GM12878 (cell line): Measurements from ENCODE around the gene CNPY1. TPM values are rescaled to one million over a fixed set of nuclear protein-coding genes. Genes with fewer than 3 reads are reported as not detected.

Experiments
- ATAC-seq: fragments of 200-7000 bp; cut with Tn5 transposase; 3 replicates; pipeline ENCODE4 v1.9.1; 2020; ENCODE audit warnings: mild to moderate bottlenecking, moderate library complexity
- BruUV-seq: library from RNA; stranded (reverse); fragments of 400-500 nt; replicated peaks from 2 replicates; lab custom pipeline; 2021; lab: Mats Ljungman, UMichigan
- CTCF ChIA-PET: fragments of 300-600 bp; sonication (Branson Sonifier 250); formaldehyde crosslinking; extraction: SDS; loops from one replicate; lab custom pipeline; 2021; ENCODE audit warnings: inconsistent platforms; lab: Yijun Ruan, JAX
- POLR2A ChIA-PET: fragments of 350-600 bp; formaldehyde crosslinking; extraction: SDS; loops from one replicate; lab custom pipeline; 2021; ENCODE audit warnings: inconsistent platforms; lab: Charles Lee
- RAD21 ChIA-PET: fragments of 300-600 bp; sonication (Branson Sonifier 250); formaldehyde crosslinking; loops from one replicate; lab custom pipeline; 2023; ENCODE audit warnings: antibody characterized with exemption; ENCODE audit not compliant: unreplicated experiment; lab: Charles Lee
- SMC1A ChIA-PET: fragments of 300-600 bp; sonication (Branson Sonifier 250); formaldehyde crosslinking; loops from one replicate; lab custom pipeline; 2023; ENCODE audit not compliant: unreplicated experiment, uncharacterized antibody; lab: Charles Lee
- DNase-seq: peaks from one replicate; pipeline ENCODE4 v3.0.0-alpha.2; 2011; ENCODE audit warnings: low read depth, low spot score
- FAIRE-seq: peaks from 3 replicates; lab custom pipeline; 2011; peaks lifted over from hg19 to GRCh38; lab: Jason Lieb, UNC
- H2AFZ ChIP-seq: 2 replicates; pipeline ENCODE4 v1.6.0; 2011; ENCODE audit warnings: low read depth, low read length, control low read depth; ENCODE audit not compliant: control insufficient read depth
- H3K27ac ChIP-seq: 2 replicates; pipeline ENCODE4 v1.5.1; 2011; ENCODE audit warnings: control low read depth; ENCODE audit not compliant: control insufficient read depth, insufficient read depth
- H3K27me3 ChIP-seq, 2 experiments: replicated peaks in 1 of 2; 2 replicates each; pipeline versions ENCODE4 v1.6.0 to v1.6.1; 2011; ENCODE audit warnings: low read length in 1 of 2; ENCODE audit not compliant: control insufficient read depth in 2 of 2, insufficient read depth in 2 of 2
- H3K36me3 ChIP-seq, 2 experiments: 2 replicates each; pipeline ENCODE4 v1.5.1; 2011; ENCODE audit warnings: low read length in 1 of 2; ENCODE audit not compliant: control insufficient read depth in 2 of 2, insufficient read depth in 2 of 2
- H3K4me1 ChIP-seq: 2 replicates; pipeline ENCODE4 v1.6.1; 2011; ENCODE audit warnings: mild to moderate bottlenecking, low read length, moderate library complexity, mixed read lengths; ENCODE audit not compliant: control insufficient read depth, insufficient read depth
- H3K4me2 ChIP-seq: 2 replicates; pipeline ENCODE4 v1.6.0; 2011; ENCODE audit warnings: control low read depth; ENCODE audit not compliant: control insufficient read depth, insufficient read depth
- H3K4me3 ChIP-seq: fragments of 200-600 bp; sonication (generic); 2 replicates; pipeline ENCODE4 v1.5.1; 2016
- H3K79me2 ChIP-seq: 2 replicates; pipeline ENCODE4 v1.6.0; 2011; ENCODE audit warnings: low read length; ENCODE audit not compliant: control insufficient read depth, insufficient read depth
- H3K9ac ChIP-seq: 2 replicates; pipeline ENCODE4 v1.8.0; 2011; ENCODE audit warnings: low read length, control low read depth, mixed read lengths; ENCODE audit not compliant: control insufficient read depth, insufficient read depth
- H3K9me3 ChIP-seq: replicated peaks from 3 replicates; pipeline ENCODE4 v1.5.1; 2011; ENCODE audit warnings: mild to moderate bottlenecking, low read length; ENCODE audit not compliant: control insufficient read depth, insufficient read depth
- H4K20me1 ChIP-seq: 2 replicates; pipeline ENCODE4 v1.6.0; 2011; ENCODE audit not compliant: control insufficient read depth, insufficient read depth
- BCL11A ChIP-seq: IDR thresholded peaks from 2 replicates; pipeline ENCODE4 v1.6.1; 2011; ENCODE audit warnings: low read depth, low read length
- CBX5 ChIP-seq: sonication (generic); IDR thresholded peaks from 2 replicates; pipeline ENCODE4 v1.6.1; 2016; ENCODE audit warnings: low read depth, moderate library complexity, mild to moderate bottlenecking, inconsistent platforms
- CHD2 ChIP-seq: IDR thresholded peaks from 2 replicates; pipeline ENCODE4 v1.6.1; 2011; ENCODE audit warnings: low read depth, low read length, improper control_type of control experiment, borderline replicate concordance
- CREM ChIP-seq: IDR thresholded peaks from 2 replicates; pipeline ENCODE4 v1.6.1; 2014; ENCODE audit warnings: antibody characterized with exemption, low read depth
- DPF2 ChIP-seq: fragments of 450-650 bp; IDR thresholded peaks from 2 replicates; pipeline ENCODE4 v1.6.1; 2017; ENCODE audit warnings: mild to moderate bottlenecking
- ESRRA ChIP-seq: IDR thresholded peaks from 2 replicates; pipeline ENCODE4 v1.6.1; 2012; ENCODE audit warnings: mild to moderate bottlenecking, low read length, improper control_type of control experiment
- MTA3 ChIP-seq: IDR thresholded peaks from 2 replicates; pipeline ENCODE4 v1.6.1; 2012; ENCODE audit warnings: low read length, inconsistent platforms, borderline replicate concordance
- MXI1 ChIP-seq: fragments of 150-350 bp; IDR thresholded peaks from 2 replicates; pipeline ENCODE4 v1.6.1; 2011; ENCODE audit warnings: low read depth, mild to moderate bottlenecking, inconsistent platforms, low read length, improper control_type of control experiment
- NRF1 ChIP-seq: conservative IDR thresholded peaks from 2 replicates; pipeline ENCODE4 v1.6.1; 2011; ENCODE audit warnings: mild to moderate bottlenecking, low read depth, low read length, improper control_type of control experiment
- POLR2A ChIP-seq: IDR thresholded peaks from 2 replicates; pipeline ENCODE4 v1.6.1; 2011; ENCODE audit warnings: low read depth, mild to moderate bottlenecking, low read length
- RB1 ChIP-seq: fragments of 450-650 bp; formaldehyde crosslinking; IDR thresholded peaks from 2 replicates; pipeline ENCODE4 v1.6.1; 2017; ENCODE audit warnings: mild to moderate bottlenecking, borderline replicate concordance
- SMAD1 ChIP-seq: fragments of 450-650 bp; IDR thresholded peaks from 2 replicates; pipeline ENCODE4 v1.6.1; 2018; ENCODE audit warnings: mild to moderate bottlenecking, low read depth; ENCODE audit not compliant: partially characterized antibody
- YBX1 ChIP-seq: fragments of 450-650 bp; IDR thresholded peaks from 2 replicates; pipeline ENCODE4 v1.6.1; 2016; ENCODE audit warnings: antibody characterized with exemption
- WGBS: methylation state at CpG from one replicate; pipeline ENCODE4 v1.1.6; 2016; ENCODE audit warnings: low lambda C conversion rate; ENCODE audit not compliant: insufficient replicate concordance, insufficient coverage; ENCODE audit errors: missing lambda C conversion rate; 5-methylcytosine and 5-hydroxymethylcytosine counted together
- in situ Hi-C: fragments of 300-500 bp; cut with MboI; formaldehyde crosslinking; loops from 9 replicates; pipeline ENCODE4 v1.14.3; 2018; ENCODE audit warnings: mixed read lengths
- intact Hi-C: fragments of 100-400 bp; cut with micrococcal nuclease; formaldehyde crosslinking; loops from one replicate; pipeline ENCODE4 v1.14.2; 2022; ENCODE audit not compliant: unreplicated experiment
- polyA plus RNA-seq, 11 experiments: library from polyadenylated mRNA; depleted of rRNA in 4 of 11; unstranded in 6 of 11; stranded (reverse) in 5 of 11; fragments of >200 nt; fragmentation: Nextera tagmentation in 4 of 11; fragmentation: Illumina TruSeq in 1 of 11; extraction: Ambion mirVana in 4 of 11; extraction: Trizol in 1 of 11; gene quantifications; 1 replicate in 1 of 11; 2 replicates in 10 of 11; pipeline versions ENCODE4 v1.2.1 to v1.2.3, GENCODE V29; 2011 to 2016; ENCODE audit warnings: inconsistent platforms in 2 of 11, missing spikeins in 2 of 11, low read depth in 1 of 11
- total RNA-seq, 4 experiments: library from RNA; depleted of rRNA in 3 of 4; stranded (reverse); fragments of >200 nt in 3 of 4; fragmentation: Illumina TruSeq in 1 of 4; extraction: Trizol in 1 of 4; gene quantifications; 2 replicates each; pipeline versions ENCODE4 v1.2.1 to v1.2.3, GENCODE V29; 2013 to 2021
- TF ChIP-seq, protein P1 (sequence below): IDR thresholded peaks from 2 replicates; pipeline ENCODE4 v1.6.1; 2012; ENCODE audit warnings: improper control_type of control experiment, low read depth, low read length; ENCODE audit not compliant: insufficient replicate concordance
- TF ChIP-seq, protein P2 (sequence below): fragments of 450-650 bp; conservative IDR thresholded peaks from 2 replicates; pipeline ENCODE4 v1.6.1; 2017; ENCODE audit warnings: mild to moderate bottlenecking, moderate library complexity
- TF ChIP-seq, protein P3 (sequence below): fragments of 450-650 bp; IDR thresholded peaks from 2 replicates; pipeline ENCODE4 v1.6.1; 2016; ENCODE audit warnings: mild to moderate bottlenecking

The CNPY1 gene
- total and polyA plus RNA-seq, 10 of the 15 experiments (the other 5 are each of a cell fraction or from before 2014, with no cell fraction given) = not detected

DNA sequence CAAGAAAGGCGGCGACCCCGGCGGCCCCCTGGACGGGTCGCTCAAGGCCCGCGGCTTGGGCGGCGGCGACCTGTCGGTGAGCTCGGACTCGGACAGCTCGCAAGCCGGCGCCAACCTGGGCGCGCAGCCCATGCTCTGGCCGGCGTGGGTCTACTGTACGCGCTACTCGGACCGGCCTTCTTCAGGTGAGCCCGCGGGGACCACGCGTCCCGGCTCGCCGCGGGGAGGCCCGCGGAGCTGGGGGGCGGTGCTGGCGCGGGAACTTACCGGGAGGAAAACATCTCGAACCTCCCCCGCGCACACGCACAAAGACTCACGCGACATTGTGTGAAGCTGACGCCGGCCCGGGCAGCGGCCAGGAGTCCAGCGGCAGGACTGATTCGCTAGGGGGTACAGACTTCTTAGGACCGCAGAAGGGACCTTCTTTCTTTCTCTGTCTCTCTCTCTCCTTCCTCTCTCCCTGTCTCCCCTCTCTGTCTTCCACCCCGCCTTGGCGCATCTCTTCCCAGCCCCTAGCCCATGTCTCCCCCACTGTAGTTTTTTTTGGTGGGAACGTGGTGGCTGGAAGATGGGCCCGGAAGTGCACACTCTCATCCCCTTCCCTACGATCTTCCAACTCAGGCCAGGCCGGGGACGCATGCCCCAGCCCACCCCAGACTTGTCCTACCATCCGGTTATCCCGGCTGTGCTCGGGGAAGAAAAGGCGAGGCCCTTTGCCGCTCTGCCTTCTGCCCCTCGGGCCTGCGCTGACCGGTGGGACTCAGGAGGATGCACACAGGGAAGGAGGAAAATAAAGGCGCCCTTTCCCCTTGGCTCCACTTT is 87.3 kb downstream of the CNPY1 start:
- no peak for ATAC-seq
- in situ Hi-C loops = no loop called here
- Histone ChIP-seq H3K36me3 (no peaks in the 10 kb centered on the region), H3K4me1 (no peaks in the 10 kb centered on the region), H3K27ac (no peak overlapping the region), H3K9ac (no peak overlapping the region), H2AFZ (no peak overlapping the region), H3K9me3 (no peaks in the 10 kb centered on the region; the same call in 2 of the 3 replicates), H4K20me1 (0 out of 2 replicates have a peak, but pooled peaks cover 3% of the 10 kb centered on the region), H3K4me3 (no peak overlapping the region), H3K4me2 (no peak overlapping the region), H3K79me2 (no peaks in the 10 kb centered on the region), H3K27me3 (peaks cover 25 to 32% of the 10 kb centered on the region in 2 experiments)
- SMC1A ChIA-PET = no interaction called here
- FAIRE-seq = no peak
- DNase-seq = no peak
- 51% methylated on average over 39 of the region's 68 CpGs for WGBS
- POLR2A ChIA-PET = no interaction called here
- RAD21 ChIA-PET = no interaction called here
- CTCF ChIA-PET = interaction anchor here (0.6 kb wide), 1 partner anchor 1042 kb away, joined by 3 read pairs; no protein-coding TSS in a partner anchor
- intact Hi-C loops = no loop called here
- BruUV-seq = no TSS peak
- no peak for TF ChIP-seq DPF2
- no peak for TF ChIP-seq CREM
- TF ChIP-seq ESRRA = no peak
- TF ChIP-seq SMAD1 = no peak
- TF ChIP-seq, protein P1, sequence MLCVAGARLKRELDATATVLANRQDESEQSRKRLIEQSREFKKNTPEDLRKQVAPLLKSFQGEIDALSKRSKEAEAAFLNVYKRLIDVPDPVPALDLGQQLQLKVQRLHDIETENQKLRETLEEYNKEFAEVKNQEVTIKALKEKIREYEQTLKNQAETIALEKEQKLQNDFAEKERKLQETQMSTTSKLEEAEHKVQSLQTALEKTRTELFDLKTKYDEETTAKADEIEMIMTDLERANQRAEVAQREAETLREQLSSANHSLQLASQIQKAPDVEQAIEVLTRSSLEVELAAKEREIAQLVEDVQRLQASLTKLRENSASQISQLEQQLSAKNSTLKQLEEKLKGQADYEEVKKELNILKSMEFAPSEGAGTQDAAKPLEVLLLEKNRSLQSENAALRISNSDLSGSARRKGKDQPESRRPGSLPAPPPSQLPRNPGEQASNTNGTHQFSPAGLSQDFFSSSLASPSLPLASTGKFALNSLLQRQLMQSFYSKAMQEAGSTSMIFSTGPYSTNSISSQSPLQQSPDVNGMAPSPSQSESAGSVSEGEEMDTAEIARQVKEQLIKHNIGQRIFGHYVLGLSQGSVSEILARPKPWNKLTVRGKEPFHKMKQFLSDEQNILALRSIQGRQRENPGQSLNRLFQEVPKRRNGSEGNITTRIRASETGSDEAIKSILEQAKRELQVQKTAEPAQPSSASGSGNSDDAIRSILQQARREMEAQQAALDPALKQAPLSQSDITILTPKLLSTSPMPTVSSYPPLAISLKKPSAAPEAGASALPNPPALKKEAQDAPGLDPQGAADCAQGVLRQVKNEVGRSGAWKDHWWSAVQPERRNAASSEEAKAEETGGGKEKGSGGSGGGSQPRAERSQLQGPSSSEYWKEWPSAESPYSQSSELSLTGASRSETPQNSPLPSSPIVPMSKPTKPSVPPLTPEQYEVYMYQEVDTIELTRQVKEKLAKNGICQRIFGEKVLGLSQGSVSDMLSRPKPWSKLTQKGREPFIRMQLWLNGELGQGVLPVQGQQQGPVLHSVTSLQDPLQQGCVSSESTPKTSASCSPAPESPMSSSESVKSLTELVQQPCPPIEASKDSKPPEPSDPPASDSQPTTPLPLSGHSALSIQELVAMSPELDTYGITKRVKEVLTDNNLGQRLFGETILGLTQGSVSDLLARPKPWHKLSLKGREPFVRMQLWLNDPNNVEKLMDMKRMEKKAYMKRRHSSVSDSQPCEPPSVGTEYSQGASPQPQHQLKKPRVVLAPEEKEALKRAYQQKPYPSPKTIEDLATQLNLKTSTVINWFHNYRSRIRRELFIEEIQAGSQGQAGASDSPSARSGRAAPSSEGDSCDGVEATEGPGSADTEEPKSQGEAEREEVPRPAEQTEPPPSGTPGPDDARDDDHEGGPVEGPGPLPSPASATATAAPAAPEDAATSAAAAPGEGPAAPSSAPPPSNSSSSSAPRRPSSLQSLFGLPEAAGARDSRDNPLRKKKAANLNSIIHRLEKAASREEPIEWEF = no peak
- TF ChIP-seq, protein P2, sequence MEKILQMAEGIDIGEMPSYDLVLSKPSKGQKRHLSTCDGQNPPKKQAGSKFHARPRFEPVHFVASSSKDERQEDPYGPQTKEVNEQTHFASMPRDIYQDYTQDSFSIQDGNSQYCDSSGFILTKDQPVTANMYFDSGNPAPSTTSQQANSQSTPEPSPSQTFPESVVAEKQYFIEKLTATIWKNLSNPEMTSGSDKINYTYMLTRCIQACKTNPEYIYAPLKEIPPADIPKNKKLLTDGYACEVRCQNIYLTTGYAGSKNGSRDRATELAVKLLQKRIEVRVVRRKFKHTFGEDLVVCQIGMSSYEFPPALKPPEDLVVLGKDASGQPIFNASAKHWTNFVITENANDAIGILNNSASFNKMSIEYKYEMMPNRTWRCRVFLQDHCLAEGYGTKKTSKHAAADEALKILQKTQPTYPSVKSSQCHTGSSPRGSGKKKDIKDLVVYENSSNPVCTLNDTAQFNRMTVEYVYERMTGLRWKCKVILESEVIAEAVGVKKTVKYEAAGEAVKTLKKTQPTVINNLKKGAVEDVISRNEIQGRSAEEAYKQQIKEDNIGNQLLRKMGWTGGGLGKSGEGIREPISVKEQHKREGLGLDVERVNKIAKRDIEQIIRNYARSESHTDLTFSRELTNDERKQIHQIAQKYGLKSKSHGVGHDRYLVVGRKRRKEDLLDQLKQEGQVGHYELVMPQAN = no peak
- TF ChIP-seq, protein P3, sequence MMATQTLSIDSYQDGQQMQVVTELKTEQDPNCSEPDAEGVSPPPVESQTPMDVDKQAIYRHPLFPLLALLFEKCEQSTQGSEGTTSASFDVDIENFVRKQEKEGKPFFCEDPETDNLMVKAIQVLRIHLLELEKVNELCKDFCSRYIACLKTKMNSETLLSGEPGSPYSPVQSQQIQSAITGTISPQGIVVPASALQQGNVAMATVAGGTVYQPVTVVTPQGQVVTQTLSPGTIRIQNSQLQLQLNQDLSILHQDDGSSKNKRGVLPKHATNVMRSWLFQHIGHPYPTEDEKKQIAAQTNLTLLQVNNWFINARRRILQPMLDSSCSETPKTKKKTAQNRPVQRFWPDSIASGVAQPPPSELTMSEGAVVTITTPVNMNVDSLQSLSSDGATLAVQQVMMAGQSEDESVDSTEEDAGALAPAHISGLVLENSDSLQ = no peak
- no peak for TF ChIP-seq POLR2A
- TF ChIP-seq CHD2 = no peak
- TF ChIP-seq MTA3 = no peak
- TF ChIP-seq BCL11A = no peak
- no peak for TF ChIP-seq MXI1
- TF ChIP-seq RB1 = no peak
- no peak for TF ChIP-seq YBX1
- no peak for TF ChIP-seq NRF1
- TF ChIP-seq CBX5 = no peak
